Suppressor macrophage treated with lipopolysaccharide for 4 hours (primary cell): ENCODE data around the gene SLC15A4.
"Not testable (repeated sequence)": the region's sequence is repeated elsewhere in the genome, so short reads cannot be mapped to it uniquely, and the experiment has no call there.

Experiments used
- DNase-seq: peaks from one replicate; pipeline ENCODE4 v3.0.0-alpha.2; 2020

Gene SLC15A4

DNA sequence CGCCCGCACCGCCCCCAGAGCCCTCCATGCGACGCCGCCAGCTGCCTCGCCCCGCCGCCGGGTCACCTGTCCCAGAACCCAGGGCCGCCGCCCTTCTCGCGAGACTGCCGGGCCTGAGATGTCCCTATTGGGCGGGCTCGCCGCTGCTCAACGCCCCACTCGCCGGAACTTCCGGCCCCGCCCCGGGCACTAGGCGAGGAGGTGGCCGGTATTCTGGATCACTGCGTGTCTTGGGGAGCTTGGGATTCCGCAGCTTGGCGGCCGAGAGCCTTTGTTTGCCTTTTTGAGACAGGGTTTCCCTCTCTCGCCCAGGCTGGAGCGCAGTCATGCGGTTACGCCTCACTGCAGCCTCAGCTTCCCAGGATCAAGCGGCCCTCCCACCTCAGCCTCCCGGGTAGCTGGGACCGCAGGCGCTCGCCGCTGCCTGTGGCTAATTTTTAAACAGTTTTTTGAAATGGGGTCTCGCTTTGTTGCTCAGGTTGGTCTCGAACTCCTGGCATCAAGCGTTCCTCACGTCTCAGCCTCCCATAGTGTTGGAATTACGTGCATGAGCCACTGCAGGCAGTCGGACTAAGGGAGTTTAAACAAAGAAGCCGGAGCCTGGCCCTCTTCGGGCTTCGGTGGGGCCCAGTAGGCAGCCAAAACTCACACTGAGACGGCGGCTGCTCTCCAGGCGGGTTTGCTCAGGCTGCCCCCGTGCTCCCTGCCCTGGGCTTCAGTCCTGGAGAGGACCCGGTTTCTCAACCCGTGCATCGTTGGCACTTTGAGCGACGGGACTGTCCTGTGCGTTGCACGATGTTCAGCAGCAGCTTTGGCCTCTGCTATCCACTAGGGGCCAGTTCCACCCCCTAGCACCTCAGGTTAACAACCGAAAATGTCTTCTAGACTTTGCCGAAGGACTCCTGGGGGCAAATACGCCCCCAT, at the start of gene SLC15A4:
Gene SLC15A4 (minus strand): TSS at position 43 of the 924 bp plus-strand sequence. CDS start 15 bp downstream, at position 28.
- DNase-seq, result peak; percentile 97

DNA sequence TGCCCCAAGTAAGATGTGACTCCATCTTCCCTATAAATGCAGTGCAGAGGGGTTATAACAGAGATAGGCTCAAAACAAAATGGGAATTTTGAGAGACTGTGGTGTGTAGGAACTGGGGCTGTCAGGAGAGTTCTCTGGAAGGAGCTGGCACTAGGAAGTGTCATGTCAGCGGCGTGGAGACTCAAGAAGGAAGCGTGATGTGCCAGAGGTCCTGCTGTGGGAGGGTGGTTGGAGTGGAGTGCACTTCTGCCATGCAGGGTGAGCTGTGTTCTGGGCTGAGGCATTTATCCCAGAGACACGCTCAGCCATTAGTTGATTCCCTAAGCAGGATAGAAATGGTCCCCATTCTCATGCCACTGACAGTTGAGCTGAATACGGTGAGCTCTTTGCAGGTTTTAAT, 48.5 kb upstream of the SLC15A4 start:
- no peak for DNase-seq

GRCh38 chr12:128871516-128871892, 47.7 kb upstream of the SLC15A4 start:
- no peak for DNase-seq

DNA sequence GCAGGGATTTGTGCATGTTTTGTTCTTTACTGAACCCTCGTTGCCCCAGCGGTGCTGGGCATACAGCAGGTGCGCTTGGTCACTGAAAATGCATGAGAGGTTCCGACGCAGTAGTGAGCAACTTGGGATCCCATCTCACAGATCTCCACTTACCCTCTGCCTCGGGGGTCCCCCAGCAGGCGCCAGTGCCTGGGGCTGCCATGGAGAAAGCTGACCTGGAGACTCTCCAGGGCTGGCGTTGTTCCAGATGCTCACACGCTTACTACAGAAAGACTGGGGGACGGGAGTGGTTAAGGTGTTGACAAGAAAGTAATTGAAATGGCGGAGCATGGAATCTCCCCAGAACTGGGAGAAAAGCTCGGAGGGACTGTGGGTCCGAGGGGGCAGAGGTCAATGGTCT, 43.7 kb upstream of the SLC15A4 start:
- no peak for DNase-seq

- peak; percentile 13 for DNase-seq
Measured at GRCh38 chr12:128864516-128865186, 40.9 kb upstream of the SLC15A4 start.

GRCh38 chr12:128863957-128864356, 40.2 kb upstream of the SLC15A4 start:
- DNase-seq, result no peak

- no peak for DNase-seq
Measured at GRCh38 chr12:128861226-128862016, 37.7 kb upstream of the SLC15A4 start.

DNA sequence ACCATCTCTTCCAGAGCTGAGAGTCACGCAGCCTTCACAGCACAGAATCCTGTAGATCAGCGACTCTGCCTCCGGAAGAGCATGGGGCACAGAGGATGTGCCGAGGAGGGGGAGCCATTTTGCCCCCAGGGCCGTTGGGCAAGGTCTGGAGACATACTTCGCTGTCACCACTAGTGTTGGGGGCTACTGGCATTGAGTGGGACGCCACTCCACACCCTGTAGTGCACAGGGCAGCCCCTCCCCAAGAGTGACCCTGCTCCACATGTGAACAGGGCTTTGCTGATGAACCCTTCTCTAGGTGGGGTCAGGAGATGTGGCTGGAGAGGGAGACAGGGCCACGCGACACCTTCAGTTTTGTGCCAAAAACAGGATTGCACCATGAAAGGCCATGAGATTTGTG, 35.6 kb upstream of the SLC15A4 start:
- DNase-seq, result no peak

- DNase-seq, result peak; percentile 80
Measured at GRCh38 chr12:128857133-128857763, 33.5 kb upstream of the SLC15A4 start.

DNA sequence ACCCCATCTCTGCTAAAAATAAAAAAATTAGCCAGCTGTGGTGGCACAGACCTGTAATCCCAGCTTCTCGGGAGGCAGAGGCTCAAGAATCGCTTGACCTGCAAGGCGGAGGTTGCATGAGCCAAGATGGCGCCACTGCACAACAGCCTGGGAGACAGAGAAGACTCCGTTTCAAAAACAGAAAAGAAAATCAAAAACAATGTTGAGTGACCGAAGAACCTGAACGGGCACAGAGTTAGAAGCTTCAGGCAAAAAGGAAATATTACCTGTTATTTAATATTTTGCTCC, 33.0 kb upstream of the SLC15A4 start:
- no peak for DNase-seq

GRCh38 chr12:128856035-128856790, 32.5 kb upstream of the SLC15A4 start:
- no peak for DNase-seq

DNA sequence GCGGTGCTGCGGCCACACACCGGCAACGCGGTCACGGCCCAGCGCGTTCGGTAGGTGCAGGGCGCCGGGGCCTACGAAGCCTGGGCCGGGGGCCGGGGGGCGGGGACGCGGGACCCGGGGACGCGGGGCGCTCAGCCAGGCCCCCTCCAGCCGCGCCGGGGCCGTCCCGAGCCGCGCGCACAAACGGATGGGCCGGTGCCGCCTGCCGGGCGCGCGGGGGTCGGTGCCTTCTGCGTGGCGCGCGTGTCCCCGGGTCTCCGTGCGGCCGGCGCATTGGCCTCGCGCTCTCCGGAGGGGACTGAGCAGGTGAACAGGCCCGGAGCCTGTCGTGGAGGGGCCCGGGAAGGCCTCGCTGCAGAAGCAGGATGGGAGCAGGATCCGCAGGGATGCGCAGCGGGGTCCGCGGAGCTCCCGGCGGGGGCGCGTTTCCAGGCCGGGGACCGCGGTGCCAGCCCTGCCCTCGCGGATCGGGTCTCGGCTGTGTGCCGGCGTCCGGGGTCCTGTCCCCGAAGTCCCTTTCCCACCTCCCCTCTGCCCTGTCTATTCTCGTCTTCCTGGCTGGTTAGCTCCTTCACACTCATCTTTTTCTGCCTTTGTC, 29.9 kb upstream of the SLC15A4 start:
- no peak for DNase-seq

- no peak for DNase-seq
Measured at GRCh38 chr12:128852885-128853599, 29.3 kb upstream of the SLC15A4 start, which contains the start of gene GLT1D1. Gene GLT1D1, plus strand, starts transcription at chr12:128853478. Its CDS starts 104 bp downstream, at chr12:128853582.

DNA sequence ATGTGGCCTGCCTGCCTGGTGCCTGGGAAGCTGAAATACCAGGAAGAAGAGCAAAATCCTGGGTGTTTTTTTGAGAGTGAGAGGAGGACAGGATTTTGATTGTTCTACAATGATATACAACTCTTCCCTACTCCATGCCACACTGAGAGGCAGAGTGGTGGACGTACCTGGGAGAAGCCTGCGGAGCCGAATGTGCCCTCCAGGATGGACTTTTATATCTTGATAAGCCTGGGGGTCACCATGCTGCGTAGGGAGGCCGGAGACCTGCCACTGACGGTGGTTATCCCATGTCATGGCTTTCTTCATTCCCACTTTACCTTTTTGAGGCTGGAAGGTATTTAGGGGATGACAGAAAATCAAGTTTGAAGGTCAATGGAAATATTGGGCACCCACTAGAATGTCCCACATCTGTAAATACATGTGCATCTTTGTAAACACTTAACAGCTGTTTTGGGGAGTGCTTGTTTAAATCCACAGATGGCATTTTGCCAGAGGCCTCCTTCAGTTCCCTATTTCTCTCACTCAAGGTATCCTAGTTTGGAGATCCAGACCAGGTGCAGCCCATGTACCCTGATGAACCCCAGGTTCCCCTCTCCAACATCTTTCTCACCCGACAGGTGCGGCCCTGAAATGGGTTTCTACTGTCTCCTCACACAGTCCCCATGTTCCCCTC, 28.4 kb upstream of the SLC15A4 start:
- no peak for DNase-seq

GRCh38 chr12:128851429-128851828, 27.7 kb upstream of the SLC15A4 start:
- not testable (repeated sequence) for DNase-seq

DNA sequence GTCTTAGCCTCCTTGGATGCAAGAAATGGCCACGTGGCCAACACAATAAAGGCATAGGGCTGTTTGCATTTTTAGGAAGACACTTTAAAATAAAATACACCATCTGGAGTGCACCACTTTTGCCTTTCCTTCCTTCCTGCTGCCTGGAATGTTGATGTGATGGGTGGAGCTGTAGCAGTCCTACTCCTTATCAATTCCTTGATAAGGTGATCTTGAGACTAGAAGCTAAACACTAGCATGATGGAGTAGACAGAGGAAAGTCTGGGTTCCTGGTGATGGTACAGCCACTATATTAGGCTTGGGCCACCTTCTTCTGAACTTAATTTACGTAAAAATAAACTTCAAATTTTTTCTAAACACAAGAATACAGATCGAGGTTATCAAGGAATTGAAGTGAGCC, 26.6 kb upstream of the SLC15A4 start:
- no peak for DNase-seq

GRCh38 chr12:128849806-128850205, 26.0 kb upstream of the SLC15A4 start:
- not testable (repeated sequence) for DNase-seq

DNA sequence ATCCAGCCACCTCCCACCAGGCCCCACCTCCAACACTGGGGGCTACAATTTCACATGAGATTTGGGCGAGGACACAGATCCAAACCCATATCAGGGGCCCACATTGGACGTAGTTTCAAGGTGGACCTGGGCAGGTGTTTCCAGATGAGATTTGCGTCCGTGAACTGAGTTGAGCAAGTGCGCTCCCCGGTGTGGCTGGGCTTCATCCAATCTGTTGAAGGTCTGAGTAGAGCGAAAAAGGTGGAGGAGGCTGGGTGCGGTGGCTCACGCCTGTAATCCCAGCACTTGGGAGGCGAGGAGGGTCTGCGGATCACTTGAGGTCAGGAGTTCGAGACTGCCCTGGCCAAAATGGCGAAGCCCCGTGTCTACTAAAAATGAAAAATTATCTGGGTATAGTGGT, 24.6 kb upstream of the SLC15A4 start:
- DNase-seq, result no peak

DNA sequence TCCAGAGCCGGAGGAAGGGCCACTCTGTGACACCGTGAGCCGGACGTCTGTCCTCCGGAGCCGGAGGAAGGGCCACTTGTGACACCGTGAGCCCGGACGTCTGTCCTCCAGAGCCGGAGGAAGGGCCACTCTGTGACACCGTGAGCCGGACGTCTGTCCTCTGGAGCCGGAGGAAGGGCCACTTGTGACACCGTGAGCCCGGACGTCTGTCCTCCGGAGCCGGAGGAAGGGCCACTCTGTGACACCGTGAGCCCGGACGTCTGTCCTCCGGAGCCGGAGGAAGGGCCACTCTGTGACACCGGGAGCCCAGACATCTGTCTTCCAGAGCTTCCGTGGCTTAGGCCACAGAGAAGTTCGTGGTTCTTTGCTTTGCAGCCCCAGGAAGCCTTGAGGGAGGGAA, 22.9 kb upstream of the SLC15A4 start:
- not testable (repeated sequence) for DNase-seq

DNA sequence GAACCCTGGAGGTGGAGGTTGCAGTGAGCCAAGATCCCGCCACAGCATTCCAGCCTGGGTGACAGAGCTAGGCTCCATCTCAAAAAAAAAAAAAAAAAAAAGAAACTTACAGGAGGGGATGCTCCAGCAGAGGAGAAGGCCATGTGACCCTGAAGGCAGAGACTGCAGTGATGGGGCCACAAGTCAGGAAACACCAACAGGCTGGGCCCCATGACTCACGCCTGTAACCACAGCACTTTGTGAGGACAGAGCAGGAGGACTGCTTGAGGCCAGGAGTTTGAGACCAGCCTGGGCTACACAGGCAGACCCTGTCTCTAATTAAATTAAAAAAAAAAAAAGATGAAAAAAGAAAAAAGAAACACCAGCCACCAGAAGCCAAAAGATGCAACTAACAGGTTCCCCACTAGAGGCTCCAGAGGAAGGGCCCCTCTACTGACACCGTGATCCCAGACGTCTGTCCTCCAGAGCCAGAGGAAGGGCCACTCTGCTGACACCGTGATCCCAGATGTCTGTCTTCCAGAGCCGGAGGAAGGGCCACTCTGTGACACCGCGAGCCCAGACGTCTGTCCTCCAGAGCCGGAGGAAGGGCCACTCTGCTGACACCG, 20.4 kb upstream of the SLC15A4 start:
- peak; percentile 83 for DNase-seq
